Stimulated activated naive CD4-positive, alpha-beta T cell (primary cell): ENCODE measurements around the gene EPN3.

Experiments used
- DNase-seq, 6 experiments: peaks; one replicate each; lab custom pipeline; 2025; lab: John Stamatoyannopoulos, UW

EPN3 gene

GRCh38 chr17:50568659-50569058, 36.1 kb downstream of the EPN3 start:
- DNase-seq, result no peak

GRCh38 chr17:50569592-50569991, 37.1 kb downstream of the EPN3 start:
- no peak for DNase-seq

- no peak for DNase-seq
Observed at GRCh38 chr17:50570032-50570431, 37.5 kb downstream of the EPN3 start.

- no peak for DNase-seq
Observed at GRCh38 chr17:50570528-50570927, 38.0 kb downstream of the EPN3 start.

GRCh38 chr17:50571681-50572080, 39.1 kb downstream of the EPN3 start:
- DNase-seq, result no peak

GRCh38 chr17:50572541-50572940, 40.0 kb downstream of the EPN3 start:
- DNase-seq, result no peak

GRCh38 chr17:50573866-50574611, 41.5 kb downstream of the EPN3 start:
- no peak for DNase-seq

GRCh38 chr17:50575581-50576210, 43.2 kb downstream of the EPN3 start:
- DNase-seq, result no peak

- no peak for DNase-seq
Observed at GRCh38 chr17:50576864-50577263, 44.3 kb downstream of the EPN3 start.

- no peak for DNase-seq
Observed at GRCh38 chr17:50577451-50577954, 45.0 kb downstream of the EPN3 start.

GRCh38 chr17:50578173-50578572, 45.6 kb downstream of the EPN3 start:
- DNase-seq, result no peak

GRCh38 chr17:50579399-50579798, 46.9 kb downstream of the EPN3 start:
- no peak for DNase-seq

- DNase-seq, result no peak
Observed at GRCh38 chr17:50580646-50581045, 48.1 kb downstream of the EPN3 start.

GRCh38 chr17:50581316-50581715, 48.8 kb downstream of the EPN3 start:
- DNase-seq, result no peak

- DNase-seq, result no peak
Observed at GRCh38 chr17:50582741-50583140, 50.2 kb downstream of the EPN3 start.

GRCh38 chr17:50583641-50584040, 51.1 kb downstream of the EPN3 start:
- DNase-seq, result no peak

GRCh38 chr17:50584116-50584515, 51.6 kb downstream of the EPN3 start:
- no peak for DNase-seq

- DNase-seq, result no peak
Observed at GRCh38 chr17:50584749-50585148, 52.2 kb downstream of the EPN3 start.

GRCh38 chr17:50585346-50585745, 52.8 kb downstream of the EPN3 start:
- no peak for DNase-seq

- no peak for DNase-seq
Observed at GRCh38 chr17:50585891-50586290, 53.4 kb downstream of the EPN3 start.

GRCh38 chr17:50586421-50587247, 54.1 kb downstream of the EPN3 start:
- DNase-seq, result no peak

GRCh38 chr17:50587571-50587970, 55.0 kb downstream of the EPN3 start:
- no peak for DNase-seq
